Mesendoderm (in vitro differentiated cells): ENCODE results near the gene FAM209B.

ENCODE experiments used
- DNase-seq: peaks from one replicate; pipeline ENCODE4 v3.0.0; 2013
- H2AK5ac ChIP-seq: 2 replicates; pipeline ENCODE4 v1.6.1; 2013; ENCODE audit warnings: low read length, inconsistent platforms
- H2BK120ac ChIP-seq: 2 replicates; pipeline ENCODE4 v1.6.1; 2013; ENCODE audit warnings: low read depth, mild to moderate bottlenecking, low read length, moderate library complexity, mixed read lengths
- H2BK15ac ChIP-seq: replicated peaks from 2 replicates; pipeline ENCODE4 v1.6.1; 2013; ENCODE audit warnings: low read depth, mild to moderate bottlenecking, moderate library complexity
- H2BK5ac ChIP-seq: 2 replicates; pipeline ENCODE4 v1.6.1; 2013; ENCODE audit warnings: low read length, inconsistent platforms
- H3K18ac ChIP-seq: 2 replicates; pipeline ENCODE4 v1.6.1; 2013; ENCODE audit warnings: mild to moderate bottlenecking, low read length, mixed read lengths
- H3K23ac ChIP-seq: one replicate; pipeline ENCODE4 v1.6.1; 2013; ENCODE audit warnings: low read length
- H3K27ac ChIP-seq: 2 replicates; pipeline ENCODE4 v1.5.1; 2013; ENCODE audit warnings: low read depth, mild to moderate bottlenecking, inconsistent platforms, low read length, moderate library complexity
- H3K27me3 ChIP-seq: 2 replicates; pipeline ENCODE4 v1.6.1; 2013; ENCODE audit warnings: low read length, control low read depth, mild to moderate bottlenecking, inconsistent platforms; ENCODE audit not compliant: insufficient read depth, poor library complexity
- H3K36me3 ChIP-seq: 2 replicates; pipeline ENCODE4 v1.6.1; 2013; ENCODE audit warnings: low read length, inconsistent platforms; ENCODE audit not compliant: control insufficient read depth, insufficient read depth
- H3K4ac ChIP-seq: one replicate; pipeline ENCODE4 v1.6.1; 2013; ENCODE audit warnings: low read depth, mild to moderate bottlenecking, low read length, moderate library complexity
- H3K4me1 ChIP-seq: 2 replicates; pipeline ENCODE4 v1.6.1; 2013; ENCODE audit warnings: low read depth, low read length, inconsistent platforms; ENCODE audit not compliant: control insufficient read depth
- H3K4me2 ChIP-seq: 2 replicates; pipeline ENCODE4 v1.6.1; 2013; ENCODE audit warnings: low read length
- H3K4me3 ChIP-seq: 2 replicates; pipeline ENCODE4 v1.5.1; 2013; ENCODE audit warnings: mild to moderate bottlenecking, low read length
- H3K56ac ChIP-seq: one replicate; pipeline ENCODE4 v1.6.1; 2013; ENCODE audit warnings: low read length
- H3K79me1 ChIP-seq: 2 replicates; pipeline ENCODE4 v1.6.1; 2013; ENCODE audit warnings: low read length, inconsistent platforms
- H3K79me2 ChIP-seq: 2 replicates; pipeline ENCODE4 v1.6.1; 2013; ENCODE audit warnings: mild to moderate bottlenecking, low read length; ENCODE audit not compliant: control insufficient read depth, insufficient read depth
- H3K9ac ChIP-seq: 2 replicates; pipeline ENCODE4 v1.6.1; 2013; ENCODE audit warnings: low read length, inconsistent platforms
- H4K5ac ChIP-seq: one replicate; pipeline ENCODE4 v1.6.1; 2013; ENCODE audit warnings: low read length
- H4K8ac ChIP-seq: one replicate; pipeline ENCODE4 v1.6.1; 2013; ENCODE audit warnings: low read depth, mild to moderate bottlenecking, control low read depth, low read length, moderate library complexity
- WGBS: extraction: QIAGEN DNeasy Blood & Tissue Kit; methylation state at CpG from one replicate; pipeline ENCODE4 v1.1.7; 2013; ENCODE audit warnings: low lambda C conversion rate, missing lambda C conversion rate; ENCODE audit not compliant: insufficient coverage; ENCODE audit errors: extremely low coverage; 5-methylcytosine and 5-hydroxymethylcytosine counted together

The FAM209B gene

GRCh38 chr20:56575157-56575556, 42.1 kb downstream of the FAM209B start:
- H3K79me1 ChIP-seq = no peaks in the 10 kb centered on the region
- H2BK120ac ChIP-seq = no peak overlapping the region
- no peaks in the 10 kb centered on the region for H3K79me2 ChIP-seq
- no peaks in the 10 kb centered on the region for H3K27me3 ChIP-seq
- no peak overlapping the region for H2AK5ac ChIP-seq
- no peak overlapping the region for H4K5ac ChIP-seq
- H3K36me3 ChIP-seq = no peaks in the 10 kb centered on the region
- no peak overlapping the region for H3K27ac ChIP-seq
- no peak overlapping the region for H2BK5ac ChIP-seq
- no peak overlapping the region for H2BK15ac ChIP-seq
- no CpG with 5 or more reads among the region's 9 CpGs for WGBS
- H3K9ac ChIP-seq = no peak overlapping the region
- H3K4me1 ChIP-seq = no peaks in the 10 kb centered on the region
- no peak overlapping the region for H4K8ac ChIP-seq
- H3K56ac ChIP-seq = no peak overlapping the region
- DNase-seq = no peak
- no peak overlapping the region for H3K4ac ChIP-seq
- H3K4me2 ChIP-seq = no peak overlapping the region
- H3K4me3 ChIP-seq = no peak overlapping the region
- H3K18ac ChIP-seq = no peak overlapping the region
- no peak overlapping the region for H3K23ac ChIP-seq

DNA sequence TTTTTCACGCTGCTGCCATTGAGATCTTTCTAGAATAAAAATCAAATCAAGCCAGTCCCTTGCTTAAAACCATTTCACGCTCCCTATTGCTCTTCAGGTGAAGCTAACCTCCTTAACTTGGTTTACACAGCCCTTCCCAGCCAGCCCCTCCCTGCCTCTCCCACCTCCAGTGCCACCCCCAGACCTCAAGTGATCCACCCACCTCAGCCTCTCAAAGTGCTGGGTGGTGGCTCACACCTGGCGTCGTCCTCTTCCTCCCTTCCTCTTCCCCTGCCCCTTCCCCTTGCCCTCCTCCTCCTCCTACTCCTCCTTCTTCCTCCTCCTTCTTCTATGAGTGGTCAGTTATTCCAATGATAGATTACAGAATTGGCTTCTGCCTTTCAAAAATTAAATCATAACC, 42.9 kb downstream of the FAM209B start:
- Histone ChIP-seq H3K4me2 (no peak overlapping the region), H3K4ac (no peak overlapping the region), H4K5ac (no peak overlapping the region), H3K27me3 (no peaks in the 10 kb centered on the region), H2BK5ac (no peak overlapping the region), H3K27ac (no peak overlapping the region), H3K4me1 (no peaks in the 10 kb centered on the region), H2BK120ac (no peak overlapping the region), H4K8ac (no peak overlapping the region), H3K18ac (no peak overlapping the region), H3K23ac (no peak overlapping the region), H3K79me2 (no peaks in the 10 kb centered on the region), H3K79me1 (no peaks in the 10 kb centered on the region), H3K9ac (no peak overlapping the region), H3K56ac (no peak overlapping the region), H2AK5ac (no peak overlapping the region), H2BK15ac (no peak overlapping the region), H3K4me3 (no peak overlapping the region), H3K36me3 (no peaks in the 10 kb centered on the region)
- DNase-seq = no peak
- WGBS = no CpG with 5 or more reads among the region's 4 CpGs

DNA sequence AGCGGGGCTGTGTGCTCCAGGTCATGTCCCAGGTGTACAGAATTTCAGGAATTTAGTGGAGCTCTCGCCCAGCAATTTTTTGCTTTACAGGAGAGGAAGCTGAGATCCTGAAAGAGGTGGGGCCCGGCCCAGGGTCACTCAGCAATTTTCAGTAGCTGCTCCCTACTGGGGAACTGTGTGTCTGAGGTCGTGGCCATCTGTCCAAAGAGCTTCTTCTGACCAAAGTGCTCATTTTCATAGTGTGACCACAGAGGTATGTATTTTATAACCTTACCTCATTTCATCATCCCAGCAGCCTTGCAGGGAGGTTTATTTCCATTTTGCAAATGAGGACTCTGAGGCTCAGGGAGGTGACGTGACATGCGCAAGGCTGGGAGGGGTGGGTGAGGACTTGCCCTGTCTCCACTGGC, 46.3 kb downstream of the FAM209B start:
- Histone ChIP-seq H3K79me2 (no peaks in the 10 kb centered on the region), H2BK120ac (no peak overlapping the region), H2AK5ac (no peak overlapping the region), H4K5ac (no peak overlapping the region), H3K4me3 (no peak overlapping the region), H3K18ac (peak overlapping the region; percentile 54), H2BK15ac (no peak overlapping the region), H3K27me3 (no peaks in the 10 kb centered on the region), H3K4me2 (no peak overlapping the region), H4K8ac (no peak overlapping the region), H3K4me1 (no peaks in the 10 kb centered on the region), H2BK5ac (no peak overlapping the region), H3K4ac (no peak overlapping the region), H3K27ac (no peak overlapping the region), H3K36me3 (no peaks in the 10 kb centered on the region), H3K23ac (no peak overlapping the region), H3K56ac (no peak overlapping the region), H3K9ac (no peak overlapping the region), H3K79me1 (no peaks in the 10 kb centered on the region)
- WGBS = no CpG with 5 or more reads among the region's 6 CpGs
- DNase-seq = no peak

GRCh38 chr20:56580226-56580625, 47.2 kb downstream of the FAM209B start:
- Histone ChIP-seq H3K23ac (no peak overlapping the region), H3K18ac (no peak overlapping the region), H2AK5ac (no peak overlapping the region), H3K56ac (no peak overlapping the region), H3K27ac (no peak overlapping the region), H2BK120ac (no peak overlapping the region), H2BK15ac (no peak overlapping the region), H3K4me2 (no peak overlapping the region), H3K27me3 (no peaks in the 10 kb centered on the region), H4K5ac (no peak overlapping the region), H3K4me1 (no peaks in the 10 kb centered on the region), H3K4me3 (no peak overlapping the region), H4K8ac (no peak overlapping the region), H3K4ac (no peak overlapping the region), H3K79me2 (no peaks in the 10 kb centered on the region), H3K36me3 (no peaks in the 10 kb centered on the region), H3K9ac (no peak overlapping the region), H2BK5ac (no peak overlapping the region), H3K79me1 (no peaks in the 10 kb centered on the region)
- no CpG with 5 or more reads among the region's 12 CpGs for WGBS
- DNase-seq = no peak

DNA sequence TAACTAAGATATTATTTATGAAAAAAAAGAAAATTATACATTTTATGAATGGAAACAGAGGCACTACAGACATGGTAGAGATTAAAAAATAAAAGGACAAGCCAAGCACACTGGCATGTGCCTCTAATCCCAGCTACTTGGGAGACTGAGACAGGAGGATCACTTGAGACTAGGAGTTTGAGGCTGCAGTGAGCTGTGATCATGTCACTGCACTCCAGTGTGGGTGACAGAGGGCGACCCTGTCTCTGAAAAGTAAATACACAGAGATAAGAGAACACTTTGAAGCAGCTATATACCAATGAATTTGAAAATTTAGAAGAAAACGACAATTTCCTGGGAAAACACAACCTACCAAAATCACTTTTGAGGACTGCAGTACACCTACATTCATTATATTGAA, 48.7 kb downstream of the FAM209B start:
- H3K36me3 ChIP-seq = no peaks in the 10 kb centered on the region
- H3K27me3 ChIP-seq = no peaks in the 10 kb centered on the region
- no peaks in the 10 kb centered on the region for H3K4me1 ChIP-seq
- no peak overlapping the region for H2BK15ac ChIP-seq
- H3K27ac ChIP-seq = no peak overlapping the region
- no peak overlapping the region for H2AK5ac ChIP-seq
- no peak overlapping the region for H3K56ac ChIP-seq
- no peak for DNase-seq
- H3K79me2 ChIP-seq = no peaks in the 10 kb centered on the region
- H3K23ac ChIP-seq = no peak overlapping the region
- H4K5ac ChIP-seq = no peak overlapping the region
- H3K18ac ChIP-seq = no peak overlapping the region
- H2BK120ac ChIP-seq = no peak overlapping the region
- H3K9ac ChIP-seq = no peak overlapping the region
- no peak overlapping the region for H3K4me2 ChIP-seq
- H2BK5ac ChIP-seq = no peak overlapping the region
- H3K4me3 ChIP-seq = no peak overlapping the region
- H4K8ac ChIP-seq = no peak overlapping the region
- no peaks in the 10 kb centered on the region for H3K79me1 ChIP-seq
- WGBS = no CpG with 5 or more reads among the region's 2 CpGs
- H3K4ac ChIP-seq = no peak overlapping the region

DNA sequence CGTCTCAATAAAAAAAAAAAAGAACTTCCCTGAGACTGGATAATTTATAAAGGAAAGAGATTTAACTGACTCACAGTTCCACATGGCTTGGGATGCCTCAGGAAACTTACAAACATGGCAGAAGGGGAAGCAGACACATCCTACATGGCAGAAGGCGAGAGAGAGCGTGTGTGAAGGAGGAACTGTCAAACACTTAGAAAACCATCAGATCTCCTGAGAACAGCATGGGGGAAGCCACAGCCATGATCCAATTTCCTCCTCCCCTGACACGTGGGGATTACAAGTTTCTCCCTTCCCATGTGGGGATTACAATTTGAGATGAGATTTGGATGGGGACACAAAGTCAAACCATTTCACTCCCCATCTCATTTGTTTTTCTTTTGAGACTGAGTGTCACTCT, 49.5 kb downstream of the FAM209B start:
- H3K4me1 ChIP-seq = no peaks in the 10 kb centered on the region
- no peak overlapping the region for H3K56ac ChIP-seq
- no peak overlapping the region for H3K18ac ChIP-seq
- H4K8ac ChIP-seq = no peak overlapping the region
- no peak overlapping the region for H3K4me3 ChIP-seq
- H4K5ac ChIP-seq = no peak overlapping the region
- H2BK5ac ChIP-seq = no peak overlapping the region
- H3K4me2 ChIP-seq = no peak overlapping the region
- H3K23ac ChIP-seq = no peak overlapping the region
- no peak overlapping the region for H3K27ac ChIP-seq
- H3K9ac ChIP-seq = no peak overlapping the region
- no peaks in the 10 kb centered on the region for H3K36me3 ChIP-seq
- no peak overlapping the region for H2BK15ac ChIP-seq
- DNase-seq = no peak
- no peaks in the 10 kb centered on the region for H3K79me1 ChIP-seq
- H3K4ac ChIP-seq = no peak overlapping the region
- no peak overlapping the region for H2AK5ac ChIP-seq
- no peaks in the 10 kb centered on the region for H3K79me2 ChIP-seq
- no peaks in the 10 kb centered on the region for H3K27me3 ChIP-seq
- no CpG with 5 or more reads among the region's 4 CpGs for WGBS
- no peak overlapping the region for H2BK120ac ChIP-seq
